Lower leg skin (tissue), 4 donors: Measurements from ENCODE around the gene UST. TPM values are rescaled to one million over a fixed set of nuclear protein-coding genes. Genes with fewer than 3 reads are reported as not detected.
"Not testable (repeated sequence)": the region's sequence is repeated elsewhere in the genome, so short reads cannot be mapped to it uniquely, and the experiment has no call there.

Experiments used
- DNase-seq, 2 donors: peaks; one replicate each; pipeline ENCODE4 v3.0.0-alpha.2; 2019; ENCODE audit warnings: low spot score in 2 of 2
- H3K4me3 ChIP-seq: fragments of 200-600 bp; sonication (generic); 2 replicates; pipeline ENCODE4 v1.5.1; 2017; ENCODE audit warnings: mild to moderate bottlenecking, low read depth; ENCODE audit not compliant: poor library complexity, severe bottlenecking
- POLR2A ChIP-seq, 2 donors: fragments of 450-650 bp; IDR thresholded peaks; one replicate each; pipeline ENCODE4 v1.6.1; 2016 to 2017; ENCODE audit warnings: antibody characterized with exemption in 2 of 2, mild to moderate bottlenecking in 1 of 2, moderate library complexity in 1 of 2
- WGBS, 2 donors: methylation state at CpG; one replicate each; pipeline ENCODE4 v1.1.5; 2018; 5-methylcytosine and 5-hydroxymethylcytosine counted together
- intact Hi-C: fragments of 100-400 bp; cut with DNase I; formaldehyde crosslinking; loops from one replicate; pipeline ENCODE4 v1.15.0; 2023; ENCODE audit warnings: low total_unique reads
- total RNA-seq, 4 donors: library from RNA; depleted of rRNA; stranded (reverse); fragments of >200 nt; gene quantifications; one replicate each; pipeline ENCODE4 v1.1.0, GENCODE V29; 2016
- TF ChIP-seq, protein P1 (sequence below), 3 donors: fragments of 450-650 bp; IDR thresholded peaks; one replicate each; pipeline ENCODE4 v1.5.1; 2016; ENCODE audit warnings: antibody characterized with exemption in 3 of 3, mild to moderate bottlenecking in 3 of 3, moderate library complexity in 2 of 3

The UST gene
- total RNA-seq, 4 donors from 2014 or later: 12.2 to 21.7 (median 17.7) TPM

DNA sequence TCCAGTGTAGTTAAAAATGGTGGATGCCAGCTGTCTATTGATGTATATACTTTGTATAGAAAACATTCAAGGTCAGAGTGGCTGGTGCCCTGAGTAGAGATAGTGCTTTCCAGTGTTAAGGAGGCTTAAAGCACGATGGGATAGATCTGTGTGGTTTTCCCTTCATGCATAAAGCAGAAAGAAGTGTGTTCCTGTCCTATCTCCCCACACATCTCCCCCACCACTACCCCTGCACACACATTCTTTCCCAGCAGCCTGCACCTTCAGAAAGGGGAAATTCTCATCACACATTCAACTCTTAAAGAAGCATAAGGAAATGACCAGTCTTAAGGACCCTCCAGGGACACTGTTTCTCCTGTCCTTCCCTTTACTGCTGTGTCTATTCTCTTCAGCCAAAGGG is 349.0 kb downstream of the UST start:
- H3K4me3 ChIP-seq: no peak overlapping the region
- no peak for DNase-seq
- TF ChIP-seq, protein P1, sequence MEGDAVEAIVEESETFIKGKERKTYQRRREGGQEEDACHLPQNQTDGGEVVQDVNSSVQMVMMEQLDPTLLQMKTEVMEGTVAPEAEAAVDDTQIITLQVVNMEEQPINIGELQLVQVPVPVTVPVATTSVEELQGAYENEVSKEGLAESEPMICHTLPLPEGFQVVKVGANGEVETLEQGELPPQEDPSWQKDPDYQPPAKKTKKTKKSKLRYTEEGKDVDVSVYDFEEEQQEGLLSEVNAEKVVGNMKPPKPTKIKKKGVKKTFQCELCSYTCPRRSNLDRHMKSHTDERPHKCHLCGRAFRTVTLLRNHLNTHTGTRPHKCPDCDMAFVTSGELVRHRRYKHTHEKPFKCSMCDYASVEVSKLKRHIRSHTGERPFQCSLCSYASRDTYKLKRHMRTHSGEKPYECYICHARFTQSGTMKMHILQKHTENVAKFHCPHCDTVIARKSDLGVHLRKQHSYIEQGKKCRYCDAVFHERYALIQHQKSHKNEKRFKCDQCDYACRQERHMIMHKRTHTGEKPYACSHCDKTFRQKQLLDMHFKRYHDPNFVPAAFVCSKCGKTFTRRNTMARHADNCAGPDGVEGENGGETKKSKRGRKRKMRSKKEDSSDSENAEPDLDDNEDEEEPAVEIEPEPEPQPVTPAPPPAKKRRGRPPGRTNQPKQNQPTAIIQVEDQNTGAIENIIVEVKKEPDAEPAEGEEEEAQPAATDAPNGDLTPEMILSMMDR (IDR thresholded peaks at IDR 0.05): no peak
- no peak for TF ChIP-seq POLR2A (IDR thresholded peaks at IDR 0.05)
- intact Hi-C loops: no loop called here
- WGBS, 2 donors: 46 to 50% methylated on average over 1 of the region's 1 CpG

DNA sequence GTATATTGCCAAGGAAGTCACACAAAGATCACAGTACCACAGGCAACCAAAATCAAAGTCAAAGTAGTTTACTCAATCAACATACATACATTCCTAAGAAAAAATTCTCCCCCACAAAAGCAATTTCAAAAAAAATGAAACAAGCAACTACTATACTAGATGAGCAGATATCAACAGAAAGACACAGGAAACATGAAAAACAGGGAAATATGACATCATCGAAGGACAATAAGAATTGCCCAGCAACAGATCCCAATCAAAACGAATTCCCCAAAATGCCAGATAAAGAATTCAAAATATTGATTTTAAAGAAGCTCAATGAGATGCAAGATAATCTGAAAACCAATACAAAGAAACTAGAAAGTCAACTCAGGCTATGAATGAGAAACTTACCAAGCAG is 351.0 kb downstream of the UST start:
- DNase-seq: no peak
- TF ChIP-seq, protein P1 (IDR thresholded peaks at IDR 0.05): no peak
- no peak for TF ChIP-seq POLR2A (IDR thresholded peaks at IDR 0.05)
- 86 to 94% methylated on average over 2 of the region's 2 CpGs for WGBS, 2 donors
- intact Hi-C loops: no loop called here
- no peak overlapping the region for H3K4me3 ChIP-seq

DNA sequence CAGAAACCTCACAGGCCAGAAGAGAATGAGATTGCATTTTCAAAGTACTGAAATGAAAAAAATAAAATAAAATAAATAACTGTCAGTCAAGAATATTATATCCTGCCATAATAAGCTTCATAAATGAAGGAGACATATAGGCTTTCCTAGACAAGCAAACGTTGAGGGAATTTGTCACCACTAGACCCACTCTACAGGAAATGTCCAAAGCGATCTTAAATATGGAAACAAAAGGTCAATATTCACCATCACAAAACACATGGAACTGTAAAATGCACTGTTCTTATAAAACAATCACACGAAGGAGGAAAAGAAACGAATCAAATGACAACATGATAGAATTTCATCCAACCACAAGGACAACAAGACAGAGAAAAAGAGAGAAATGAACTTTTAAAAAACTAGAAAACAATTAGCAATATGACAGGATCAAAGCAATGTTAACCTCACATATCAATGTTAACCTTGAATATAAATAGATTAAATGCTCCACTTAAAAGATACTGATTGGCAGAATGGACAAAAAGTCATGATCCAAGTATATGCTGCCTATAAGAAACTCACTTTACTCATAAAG is 352.0 kb downstream of the UST start:
- 89 to 90% methylated on average over 4 of the region's 4 CpGs for WGBS, 2 donors
- H3K4me3 ChIP-seq: no peak overlapping the region
- no peak for DNase-seq
- intact Hi-C loops: no loop called here
- TF ChIP-seq POLR2A (IDR thresholded peaks at IDR 0.05): no peak
- TF ChIP-seq, protein P1 (IDR thresholded peaks at IDR 0.05): no peak

DNA sequence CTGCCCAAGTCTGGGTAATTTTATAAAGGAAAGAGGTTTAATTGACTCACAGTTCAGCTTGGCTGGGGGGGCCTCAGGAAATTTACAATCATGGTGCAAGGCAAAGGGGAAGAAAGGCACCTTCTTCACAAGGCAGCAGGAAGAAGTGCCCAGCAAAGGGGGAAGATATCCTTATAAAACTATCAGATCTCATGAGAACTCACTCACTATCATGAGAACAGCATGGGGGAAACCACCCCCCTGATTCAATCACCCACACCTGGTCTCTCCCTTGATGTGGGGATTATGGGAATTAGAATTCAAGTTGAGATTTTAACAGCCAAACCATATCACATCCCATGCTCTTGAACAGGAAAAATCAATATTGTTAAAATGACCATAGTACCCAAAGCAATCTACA is 355.5 kb downstream of the UST start:
- no peak overlapping the region for H3K4me3 ChIP-seq
- intact Hi-C loops: no loop called here
- TF ChIP-seq POLR2A (IDR thresholded peaks at IDR 0.05): no peak
- TF ChIP-seq, protein P1 (IDR thresholded peaks at IDR 0.05): no peak
- DNase-seq: no peak

DNA sequence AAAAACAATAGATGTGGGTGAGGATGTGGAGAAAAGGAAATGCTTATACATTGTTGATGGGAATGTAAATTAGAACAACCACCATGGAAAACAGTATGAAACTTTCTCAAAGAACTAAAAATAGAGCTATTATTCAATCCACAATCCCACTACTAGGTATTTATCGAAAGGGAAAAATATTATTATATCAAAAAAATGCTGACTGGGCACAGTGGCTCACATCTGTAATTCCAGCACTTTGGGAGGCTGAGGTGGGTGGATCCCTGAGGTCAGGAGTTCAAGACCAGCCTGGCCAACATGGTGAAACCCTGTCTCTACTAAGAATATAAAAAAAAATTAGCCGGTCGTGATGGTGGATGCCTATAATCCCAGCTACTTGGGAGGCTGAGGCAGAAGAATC is 357.1 kb downstream of the UST start:
- intact Hi-C loops, DNase-seq, H3K4me3 ChIP-seq: not testable (repeated sequence)
- 96 to 97% methylated on average over 3 of the region's 3 CpGs for WGBS, 2 donors

DNA sequence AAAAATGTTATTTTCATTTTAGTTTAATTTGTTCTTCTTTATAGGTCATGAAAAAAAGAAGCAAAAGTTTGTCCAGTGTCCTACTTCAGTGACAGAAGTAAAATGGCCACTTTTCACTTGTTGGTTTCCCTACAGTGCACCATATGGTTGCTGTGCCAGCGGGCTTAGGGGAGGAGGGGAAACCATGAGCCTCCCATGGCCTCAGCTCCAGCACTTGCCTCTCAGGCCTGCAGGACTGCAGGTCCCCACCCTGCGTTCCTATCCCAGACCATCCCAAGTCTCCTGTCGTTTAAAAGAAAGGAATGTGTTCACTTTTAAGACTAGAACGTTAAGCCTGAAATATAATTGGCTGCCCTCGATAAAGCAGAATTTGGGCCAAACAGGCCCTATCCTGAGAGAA is 360.7 kb downstream of the UST start:
- WGBS, 2 donors: 70 to 87% methylated on average over 5 of the region's 5 CpGs
- TF ChIP-seq, protein P1 (IDR thresholded peaks at IDR 0.05): no peak
- no peak for TF ChIP-seq POLR2A (IDR thresholded peaks at IDR 0.05)
- intact Hi-C loops: no loop called here
- DNase-seq: no peak
- no peak overlapping the region for H3K4me3 ChIP-seq
